GM21367 (cell line): ENCODE results near the gene TBX15.
"Not testable (repeated sequence)": the region's sequence is repeated elsewhere in the genome, so short reads cannot be mapped to it uniquely, and the experiment has no call there.

ENCODE experiments used
- ATAC-seq: cut with Tn5 transposase; IDR thresholded peaks from one replicate; pipeline ENCODE4 v1.9.1; 2021; ENCODE audit not compliant: unreplicated experiment

TBX15 gene

GRCh38 chr1:118960567-118961136 lies 27.5 kb downstream of the TBX15 start:
- no peak for ATAC-seq

DNA sequence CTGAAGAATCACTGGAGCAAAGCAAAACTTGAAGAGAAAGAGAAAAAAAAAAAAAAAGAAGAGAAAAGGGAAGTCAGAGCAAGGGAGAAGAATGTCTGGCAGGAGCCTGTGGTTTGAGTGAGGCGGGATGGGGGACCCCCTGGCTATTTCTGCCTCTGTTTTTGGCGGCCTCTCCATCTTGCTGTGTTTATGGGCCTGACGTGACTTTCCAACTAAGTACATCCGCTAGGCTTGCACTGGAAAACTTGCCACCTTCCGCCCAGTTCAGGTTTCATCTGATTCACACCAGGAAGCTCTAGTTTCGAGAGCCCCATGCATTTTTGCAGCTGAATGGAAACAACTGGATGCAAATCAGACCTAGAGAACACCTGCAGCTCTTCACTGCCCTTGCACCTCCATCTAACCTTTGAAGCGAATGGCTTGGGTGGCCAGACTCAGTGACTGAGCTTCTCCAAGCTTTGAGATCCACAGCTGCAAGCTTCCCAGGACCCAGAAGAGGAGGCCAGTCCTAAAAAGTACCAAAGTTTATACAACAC lies 28.0 kb downstream of the TBX15 start:
- peak; percentile 81 for ATAC-seq

GRCh38 chr1:118958937-118959631 lies 29.1 kb downstream of the TBX15 start:
- no peak for ATAC-seq

- no peak for ATAC-seq
These were observed 30.0 kb downstream of the TBX15 start for GRCh38 chr1:118958140-118958539.

- ATAC-seq: not testable (repeated sequence)
These were observed 30.6 kb downstream of the TBX15 start for GRCh38 chr1:118957579-118957978.

DNA sequence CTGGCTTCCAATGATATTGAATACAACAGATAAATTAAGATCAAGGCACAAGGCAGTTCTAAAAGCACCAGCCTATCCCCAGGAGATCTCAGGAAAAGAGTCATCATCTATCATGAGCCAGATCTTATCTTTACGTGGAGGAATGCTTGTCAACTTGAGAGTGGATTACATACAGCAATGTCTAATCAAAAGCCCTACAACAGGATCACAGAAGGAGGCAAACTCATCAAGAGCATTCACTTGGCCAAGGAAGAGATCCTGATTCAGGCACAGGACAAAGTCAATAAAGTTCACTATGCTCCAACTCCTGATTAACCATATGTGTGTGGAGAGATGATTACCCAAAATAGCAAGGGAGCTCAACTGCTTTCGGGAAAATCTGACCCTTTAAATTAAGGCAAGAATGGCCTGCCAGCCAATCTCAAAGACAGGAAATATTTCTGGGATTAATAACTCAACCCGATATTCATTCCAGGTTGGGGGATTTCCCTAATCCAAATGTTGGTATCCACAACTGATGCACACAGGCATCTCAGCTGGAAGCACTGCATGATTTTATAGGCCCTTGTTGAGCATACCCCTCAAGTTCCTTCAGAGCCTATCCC lies 33.7 kb downstream of the TBX15 start:
- no peak for ATAC-seq

GRCh38 chr1:118951270-118951936 lies 36.7 kb downstream of the TBX15 start:
- ATAC-seq: no peak

DNA sequence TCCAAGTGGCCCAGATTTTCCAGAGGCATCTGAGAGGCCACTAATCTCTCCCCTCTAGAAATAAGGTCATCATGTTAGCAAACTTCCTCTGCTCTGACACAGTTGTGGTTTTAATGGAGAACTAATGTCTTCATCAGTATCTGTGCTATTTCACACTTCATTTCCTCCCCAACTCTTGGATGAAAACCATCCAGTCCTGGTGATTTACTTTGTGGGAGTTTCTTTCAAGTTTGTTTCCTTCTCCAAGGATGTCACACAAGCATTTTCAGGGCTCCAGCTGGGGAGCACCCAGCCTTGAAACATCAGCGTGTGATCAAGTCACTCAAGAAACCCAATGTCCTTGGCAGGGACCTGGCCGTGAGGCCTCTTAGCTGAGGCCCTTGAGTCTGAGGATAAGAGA lies 38.8 kb downstream of the TBX15 start:
- no peak for ATAC-seq

DNA sequence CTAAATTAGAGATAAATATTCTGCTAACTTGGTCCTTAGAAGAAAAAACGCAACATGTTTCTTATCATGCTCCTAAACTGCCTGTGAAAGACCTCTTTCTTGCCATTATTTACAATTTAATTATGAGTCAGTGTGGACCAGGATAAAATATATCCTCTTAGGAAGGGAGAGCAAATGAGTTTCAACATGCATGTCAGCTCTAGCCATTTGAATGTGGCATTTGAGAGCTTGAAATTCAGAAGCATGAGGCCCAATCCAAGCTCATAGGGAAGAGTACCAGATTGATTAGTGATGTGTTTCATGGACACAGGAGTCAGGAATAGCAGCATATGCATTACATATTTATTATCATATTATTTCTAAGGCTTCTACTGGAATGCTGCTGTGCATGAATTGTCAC lies 39.3 kb downstream of the TBX15 start:
- ATAC-seq: no peak

DNA sequence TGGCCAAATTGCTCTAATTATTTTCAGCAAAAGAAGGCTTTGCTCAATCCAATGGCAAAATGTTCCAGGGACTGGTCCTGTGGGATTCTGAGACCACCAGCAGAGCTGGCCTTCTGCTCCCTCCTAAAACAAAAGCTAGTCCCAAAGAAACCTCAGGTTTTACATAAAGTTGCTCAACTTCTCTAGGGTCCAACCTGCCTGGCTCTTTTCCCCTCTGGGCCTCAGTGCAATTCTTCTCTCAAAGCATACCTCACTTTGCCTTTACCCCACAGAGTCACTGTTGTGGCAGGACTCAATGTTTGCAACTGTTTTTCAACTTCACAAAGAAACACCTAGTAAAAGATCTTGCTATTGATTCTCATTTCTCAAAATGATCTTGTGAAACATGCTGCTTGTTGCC lies 39.8 kb downstream of the TBX15 start:
- no peak for ATAC-seq

- no peak for ATAC-seq
These were observed 40.4 kb downstream of the TBX15 start for GRCh38 chr1:118947790-118948189.

DNA sequence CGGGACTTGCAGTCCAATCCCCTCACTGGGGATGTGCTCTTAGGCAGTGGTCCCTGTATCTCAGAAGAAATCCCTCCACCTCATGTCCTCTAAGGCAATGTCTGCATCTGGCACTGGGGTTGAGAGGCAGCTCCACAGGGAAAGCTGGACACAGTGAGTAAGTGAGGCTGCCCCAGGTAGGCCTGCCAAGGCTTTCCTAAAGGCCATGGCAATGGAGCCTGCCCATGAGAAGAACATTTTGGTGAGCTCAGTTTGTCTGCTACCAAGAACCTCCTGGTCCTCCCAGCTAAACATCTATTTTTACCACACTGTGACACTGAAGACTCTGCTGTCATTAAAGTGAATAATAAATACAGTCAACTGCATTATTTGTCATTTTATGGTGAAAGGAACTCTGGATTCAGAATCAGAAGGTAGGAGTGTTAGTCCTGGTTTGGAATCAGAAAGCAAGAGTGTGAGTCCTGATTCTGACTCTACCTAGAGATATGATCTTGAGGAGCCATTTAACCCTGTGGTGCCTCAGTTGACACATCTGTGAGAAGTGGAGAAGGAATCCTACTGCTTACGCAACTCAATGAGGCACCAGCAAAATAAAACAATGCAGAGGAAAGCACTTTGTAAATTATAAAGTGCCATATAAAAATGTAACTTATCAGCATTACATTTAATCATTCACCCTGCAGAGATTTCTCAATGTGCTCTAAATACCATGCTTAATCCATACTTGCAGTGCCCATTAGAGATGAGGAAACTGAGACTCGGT lies 41.0 kb downstream of the TBX15 start:
- no peak for ATAC-seq

DNA sequence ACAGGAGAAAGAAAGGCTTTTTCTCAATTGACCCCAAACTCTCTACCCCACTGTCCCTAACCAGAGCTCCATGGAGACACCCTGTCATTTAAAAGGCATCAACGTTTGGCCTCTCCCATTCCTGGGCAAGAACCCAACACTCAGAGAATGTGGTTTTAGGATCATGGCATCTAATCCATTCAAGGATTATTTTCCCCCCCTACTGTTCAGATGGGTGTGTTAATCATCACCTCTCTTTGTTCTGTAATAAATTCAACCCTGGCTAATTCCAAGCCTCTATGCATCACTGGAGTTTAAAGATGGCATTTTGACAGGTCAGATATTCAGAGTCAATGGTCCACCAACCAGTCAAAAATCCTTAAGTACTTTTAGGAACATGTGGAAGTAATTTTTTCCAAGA lies 42.7 kb downstream of the TBX15 start:
- no peak for ATAC-seq

DNA sequence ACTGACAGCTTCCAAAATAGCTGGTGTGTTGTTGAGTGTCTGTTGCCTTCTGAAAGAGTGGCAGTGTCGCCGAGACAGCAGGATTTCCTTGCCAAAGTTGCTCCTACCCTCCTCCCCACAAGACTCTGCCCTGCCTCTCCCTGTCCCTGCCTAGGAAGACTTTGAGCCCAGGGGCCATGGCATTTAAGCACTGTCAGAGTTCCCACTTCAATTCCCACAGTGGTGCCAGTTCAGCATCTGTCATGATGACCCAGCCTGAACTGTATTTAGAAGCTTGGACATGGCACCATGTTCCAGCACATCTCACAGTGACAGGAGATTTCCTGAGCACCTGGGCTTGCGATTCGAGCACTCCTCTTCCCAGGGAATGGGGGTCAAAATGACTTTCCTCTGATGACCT lies 43.6 kb downstream of the TBX15 start:
- ATAC-seq: no peak

- no peak for ATAC-seq
These were observed 44.0 kb downstream of the TBX15 start for GRCh38 chr1:118944133-118944532.

DNA sequence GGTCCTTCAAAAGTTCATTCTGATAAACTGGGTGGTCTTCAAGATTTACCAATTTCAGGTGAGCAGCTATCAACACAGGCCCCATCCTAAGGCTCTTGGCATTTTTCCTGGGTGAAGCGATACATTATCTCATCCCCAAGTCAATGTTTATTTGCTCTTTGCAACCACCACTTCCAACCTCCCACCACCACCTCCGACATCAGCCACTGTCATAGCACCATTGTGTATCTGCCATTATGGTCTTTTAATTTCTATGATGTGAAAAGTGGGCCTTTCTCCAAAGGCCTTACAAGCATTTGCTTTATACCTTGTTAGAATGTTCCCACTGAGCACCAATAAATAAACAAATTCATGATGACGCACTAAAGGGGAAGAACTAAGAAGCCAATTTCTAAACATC lies 47.2 kb downstream of the TBX15 start:
- ATAC-seq: no peak

GRCh38 chr1:118937413-118938072 lies 50.6 kb downstream of the TBX15 start:
- no peak for ATAC-seq

DNA sequence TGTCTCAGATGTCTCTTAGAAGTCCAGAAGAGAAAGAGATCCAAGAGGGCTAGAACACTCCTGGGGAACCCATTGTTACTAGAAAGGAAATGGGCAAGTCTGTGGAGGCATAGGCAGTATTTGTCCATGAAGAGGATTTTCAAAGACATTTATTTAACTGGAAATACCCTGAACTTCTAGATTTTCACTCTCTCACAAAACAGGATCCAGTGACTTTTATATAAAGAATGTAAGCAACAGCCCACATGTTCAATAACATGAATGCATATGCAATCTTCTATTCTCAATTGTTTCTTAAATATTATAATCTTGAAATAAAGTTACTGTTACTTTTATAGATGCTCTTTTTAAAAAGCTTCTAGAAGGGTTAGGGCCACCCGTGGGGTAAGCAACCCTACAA lies 53.4 kb downstream of the TBX15 start:
- no peak for ATAC-seq

GRCh38 chr1:118933051-118933781 lies 54.9 kb downstream of the TBX15 start:
- ATAC-seq: no peak

GRCh38 chr1:118931876-118932275 lies 56.3 kb downstream of the TBX15 start:
- ATAC-seq: no peak
